ENCODE data around the gene SOX5. TPM values are rescaled to one million over a fixed set of nuclear protein-coding genes. Genes with fewer than 3 reads are reported as not detected.

Gene SOX5
- total RNA-seq, 1 experiment from 2014 or later = 0.52 TPM

DNA sequence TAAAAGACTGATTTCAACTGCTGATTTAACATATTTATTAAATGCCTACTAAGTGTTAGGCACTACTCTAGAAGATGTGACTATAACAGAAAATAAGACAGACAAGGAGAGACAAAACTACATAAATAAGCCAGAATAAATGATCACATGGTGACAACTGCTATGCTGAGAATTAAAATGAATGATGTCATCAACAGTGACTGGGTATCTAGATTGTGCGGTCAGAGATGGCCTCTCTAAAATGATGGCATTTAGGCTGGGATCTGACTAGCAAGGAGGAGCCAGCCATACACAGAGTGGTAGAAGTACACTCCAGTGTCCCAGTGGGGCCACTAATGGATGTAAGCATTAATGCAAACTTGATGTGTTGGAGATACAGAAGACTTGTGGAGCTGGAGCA lies 37.6 kb upstream of the SOX5 start (continued):
- TF ChIP-seq TCF7L2 (IDR thresholded peaks at IDR 0.05; ENCODE audit: borderline replicate concordance, extremely low read depth, insufficient read depth, insufficient read length) (no peak), ZNF274 (IDR thresholded peaks at IDR 0.05; ENCODE audit: low read depth, low read length) (no peak)

DNA sequence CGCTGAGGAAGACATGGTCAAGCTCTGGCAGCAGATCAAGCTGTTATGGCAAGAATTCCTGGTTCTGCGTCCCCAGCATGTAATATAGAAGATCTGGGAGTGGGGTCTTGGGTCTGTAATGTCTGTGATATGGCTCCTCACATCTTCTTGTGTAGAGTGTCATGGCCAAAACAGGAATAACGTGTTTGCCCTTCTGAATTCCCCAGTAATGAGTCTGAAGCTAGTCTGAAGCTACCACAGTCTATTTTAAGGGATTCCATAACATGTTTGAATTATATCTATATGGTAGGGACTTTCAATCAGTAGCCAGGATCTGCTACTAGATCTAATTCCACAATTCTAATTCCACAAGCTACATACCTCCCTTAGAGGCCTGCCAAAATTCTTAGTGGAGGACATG lies 31.4 kb upstream of the SOX5 start:
- Histone ChIP-seq H3K4me3 (replicated peaks in 1 of 2; ENCODE audit: low read depth in 1 of 2, low read length in 2 of 2) (no peak overlapping the region), H3K79me2 (ENCODE audit: insufficient read depth, low read length) (no peaks in the 10 kb centered on the region), H4K20me1 (ENCODE audit: insufficient read depth) (no peaks in the 10 kb centered on the region), H3K4me1 (ENCODE audit: control insufficient read depth in 1 of 2, insufficient read depth in 2 of 2, low read length in 2 of 2) (no peaks in the 10 kb centered on the region), H3K27ac (ENCODE audit: low read depth, low read length) (no peak overlapping the region), H2AFZ (ENCODE audit: low read depth, low read length, poor library complexity, severe bottlenecking) (no peak overlapping the region), H3K27me3 (ENCODE audit: insufficient read depth, low read length) (no peaks in the 10 kb centered on the region), H3K4me2 (ENCODE audit: low read length) (no peak overlapping the region), H3K9me3 (ENCODE audit: control insufficient read depth in 1 of 2, insufficient read depth in 1 of 2, low read depth in 1 of 2, low read length in 2 of 2) (peaks cover 9 to 26% of the 10 kb centered on the region in 2 experiments; a peak in 2 of 4 replicates), H3K36me3 (ENCODE audit: control insufficient read depth in 1 of 2, insufficient read depth in 2 of 2, low read length in 2 of 2) (no peaks in the 10 kb centered on the region), H3K9ac (ENCODE audit: low read length) (no peak overlapping the region), H3K9me2 (ENCODE audit: insufficient read depth) (no peaks in the 10 kb centered on the region)
- BruUV-seq (replicated peaks) = no TSS peak
- intact Hi-C loops (cut with micrococcal nuclease) = no loop called here
- ATAC-seq (no peak), DNase-seq (ENCODE audit: low read depth, low spot score) (no peak)
- ChIA-PET POLR2A (no interaction called here), RAD21 (ENCODE audit: low non-redundant PET in 1 of 2, low total read pairs in 2 of 2, uncharacterized antibody in 2 of 2, unreplicated experiment in 2 of 2) (no interaction called here), CTCF (no interaction called here)
- no peak for TF ChIP-seq CEBPB (IDR thresholded peaks at IDR 0.05; ENCODE audit: low read depth)
- no peak for TF ChIP-seq ZFX (IDR thresholded peaks at IDR 0.05)
- TF ChIP-seq POLR2A (IDR thresholded peaks at IDR 0.05; ENCODE audit: borderline replicate concordance, extremely low read depth, insufficient read depth, insufficient read length) = no peak
- TF ChIP-seq EZH2phosphoT487 (IDR thresholded peaks at IDR 0.05; ENCODE audit: borderline replicate concordance) = no peak
- TF ChIP-seq, protein P1, sequence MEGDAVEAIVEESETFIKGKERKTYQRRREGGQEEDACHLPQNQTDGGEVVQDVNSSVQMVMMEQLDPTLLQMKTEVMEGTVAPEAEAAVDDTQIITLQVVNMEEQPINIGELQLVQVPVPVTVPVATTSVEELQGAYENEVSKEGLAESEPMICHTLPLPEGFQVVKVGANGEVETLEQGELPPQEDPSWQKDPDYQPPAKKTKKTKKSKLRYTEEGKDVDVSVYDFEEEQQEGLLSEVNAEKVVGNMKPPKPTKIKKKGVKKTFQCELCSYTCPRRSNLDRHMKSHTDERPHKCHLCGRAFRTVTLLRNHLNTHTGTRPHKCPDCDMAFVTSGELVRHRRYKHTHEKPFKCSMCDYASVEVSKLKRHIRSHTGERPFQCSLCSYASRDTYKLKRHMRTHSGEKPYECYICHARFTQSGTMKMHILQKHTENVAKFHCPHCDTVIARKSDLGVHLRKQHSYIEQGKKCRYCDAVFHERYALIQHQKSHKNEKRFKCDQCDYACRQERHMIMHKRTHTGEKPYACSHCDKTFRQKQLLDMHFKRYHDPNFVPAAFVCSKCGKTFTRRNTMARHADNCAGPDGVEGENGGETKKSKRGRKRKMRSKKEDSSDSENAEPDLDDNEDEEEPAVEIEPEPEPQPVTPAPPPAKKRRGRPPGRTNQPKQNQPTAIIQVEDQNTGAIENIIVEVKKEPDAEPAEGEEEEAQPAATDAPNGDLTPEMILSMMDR (IDR thresholded peaks at IDR 0.05 in 2 of 3, conservative IDR thresholded peaks at IDR 0.05 in 1 of 3; ENCODE audit: borderline replicate concordance in 1 of 3, insufficient read depth in 1 of 3, low read depth in 2 of 3, low read length in 2 of 3) = no peak
